KOPT-K1 (cell line): Measurements from ENCODE around the gene CRK.
A peak's percentile ranks its signal among the peaks of the same experiment; 100 is the strongest.

Source experiments
- H3K27ac ChIP-seq: fragments of 200-600 bp; sonication (generic); 2 replicates; pipeline ENCODE4 v1.5.1; 2016; ENCODE audit warnings: antibody characterized with exemption, mild to moderate bottlenecking, low read depth, low read length; ENCODE audit not compliant: poor library complexity, severe bottlenecking
- H3K36me3 ChIP-seq: fragments of 200-600 bp; sonication (generic); 2 replicates; pipeline ENCODE4 v1.5.1; 2017; ENCODE audit warnings: antibody characterized with exemption, mild to moderate bottlenecking, low read length, moderate library complexity; ENCODE audit not compliant: insufficient read depth
- H3K9me3 ChIP-seq: fragments of 200-600 bp; sonication (generic); 2 replicates; pipeline ENCODE4 v1.5.1; 2017; ENCODE audit warnings: antibody characterized with exemption, low read length, mild to moderate bottlenecking; ENCODE audit not compliant: insufficient read depth, poor library complexity, severe bottlenecking

Gene CRK

DNA sequence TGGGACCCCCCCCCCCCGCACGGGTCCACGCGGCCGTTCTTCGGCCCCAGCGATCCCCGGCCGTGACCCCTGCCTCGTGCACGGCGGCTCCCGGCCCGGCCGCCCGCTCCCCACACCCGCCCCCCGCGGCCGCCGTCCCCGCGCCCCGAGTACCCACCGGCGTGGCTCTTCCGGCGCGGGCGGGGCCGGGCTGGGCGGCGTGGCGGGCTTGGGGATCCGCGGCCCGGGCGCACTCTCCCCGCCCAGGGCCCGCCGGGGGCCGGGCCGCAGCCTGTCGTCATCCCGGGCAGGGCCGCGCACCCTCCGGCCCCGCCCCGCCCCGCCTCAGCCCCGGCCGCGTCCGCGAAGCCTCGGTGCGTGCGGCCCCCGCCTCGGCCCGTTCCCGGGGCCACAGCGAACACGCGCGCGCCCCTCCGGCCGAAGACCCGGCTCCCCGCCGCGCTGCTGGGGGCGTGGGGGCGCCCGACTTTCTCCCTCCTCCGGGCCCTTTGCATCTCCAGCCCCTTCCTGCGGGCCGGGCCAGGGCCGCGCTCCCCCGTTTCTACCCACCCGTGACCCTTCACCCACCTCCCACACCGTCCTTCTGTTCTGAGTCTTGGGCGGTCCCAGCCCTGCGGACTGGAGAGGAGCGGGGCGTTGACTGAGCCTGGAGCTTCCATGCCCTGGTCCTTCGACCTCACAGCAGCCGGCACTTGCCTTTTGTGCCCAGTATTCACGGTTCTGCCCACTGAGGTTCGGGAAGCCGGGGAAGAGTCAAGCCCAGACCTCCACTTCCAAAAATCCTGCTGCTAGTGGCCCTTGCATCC is 35.6 kb upstream of the CRK start:
- H3K27ac ChIP-seq = peak overlapping the region; percentile 67

GRCh38 chr17:1490643-1491442 is 34.8 kb upstream of the CRK start:
- Histone ChIP-seq H3K9me3 (no peaks in the 10 kb centered on the region), H3K27ac (peak overlapping the region; percentile 67)

More for the DNA sequence above, 35.6 kb upstream of the CRK start:
- Histone ChIP-seq H3K36me3 (peaks cover 12% of the 10 kb centered on the region), H3K9me3 (no peaks in the 10 kb centered on the region)

GRCh38 chr17:1488826-1489270 is 32.8 kb upstream of the CRK start:
- Histone ChIP-seq H3K36me3 (no peaks in the 10 kb centered on the region), H3K27ac (no peak overlapping the region), H3K9me3 (no peaks in the 10 kb centered on the region)

More at GRCh38 chr17:1490643-1491442, 34.8 kb upstream of the CRK start:
- H3K36me3 ChIP-seq = peaks cover 4% of the 10 kb centered on the region

GRCh38 chr17:1487939-1488825 is 32.1 kb upstream of the CRK start:
- Histone ChIP-seq H3K27ac (peak overlapping the region; percentile 73), H3K36me3 (no peaks in the 10 kb centered on the region), H3K9me3 (no peaks in the 10 kb centered on the region)

GRCh38 chr17:1486802-1487695 is 31.0 kb upstream of the CRK start:
- no peaks in the 10 kb centered on the region for H3K9me3 ChIP-seq
- H3K36me3 ChIP-seq = no peaks in the 10 kb centered on the region
- peak overlapping the region; percentile 73 for H3K27ac ChIP-seq

- Histone ChIP-seq H3K36me3 (no peaks in the 10 kb centered on the region), H3K9me3 (no peaks in the 10 kb centered on the region), H3K27ac (peak overlapping the region; percentile 73)
Observed at GRCh38 chr17:1485423-1486376, 29.7 kb upstream of the CRK start.

GRCh38 chr17:1484676-1485422 is 28.8 kb upstream of the CRK start:
- Histone ChIP-seq H3K27ac (peak overlapping the region; percentile 44), H3K9me3 (no peaks in the 10 kb centered on the region), H3K36me3 (no peaks in the 10 kb centered on the region)

GRCh38 chr17:1484060-1484535 is 28.1 kb upstream of the CRK start:
- Histone ChIP-seq H3K9me3 (no peaks in the 10 kb centered on the region), H3K36me3 (no peaks in the 10 kb centered on the region; the same call in 1 of the 2 replicates), H3K27ac (no peak overlapping the region)

DNA sequence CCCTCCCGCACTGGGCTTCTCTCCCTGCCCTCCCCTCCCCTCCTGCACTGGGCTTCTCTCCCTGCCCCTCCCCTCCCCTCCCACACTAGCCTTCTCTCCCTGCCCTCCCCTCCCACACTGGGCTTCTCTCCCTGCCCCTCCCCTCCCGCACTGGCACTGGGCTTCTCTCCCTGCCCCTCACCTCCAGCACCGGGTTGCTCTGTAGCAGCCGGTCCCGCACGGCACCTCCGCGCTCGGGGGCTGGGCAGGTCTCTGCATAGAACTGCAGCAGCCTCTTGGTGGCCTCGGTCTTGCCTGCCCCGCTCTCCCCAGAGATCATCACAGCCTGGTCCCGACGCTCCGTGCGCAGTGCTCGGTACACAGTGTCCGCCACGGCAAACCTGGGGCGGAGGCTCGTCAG is 26.6 kb upstream of the CRK start:
- Histone ChIP-seq H3K27ac (no peak overlapping the region), H3K36me3 (peaks cover 10% of the 10 kb centered on the region; the same call in 1 of the 2 replicates), H3K9me3 (no peaks in the 10 kb centered on the region)

DNA sequence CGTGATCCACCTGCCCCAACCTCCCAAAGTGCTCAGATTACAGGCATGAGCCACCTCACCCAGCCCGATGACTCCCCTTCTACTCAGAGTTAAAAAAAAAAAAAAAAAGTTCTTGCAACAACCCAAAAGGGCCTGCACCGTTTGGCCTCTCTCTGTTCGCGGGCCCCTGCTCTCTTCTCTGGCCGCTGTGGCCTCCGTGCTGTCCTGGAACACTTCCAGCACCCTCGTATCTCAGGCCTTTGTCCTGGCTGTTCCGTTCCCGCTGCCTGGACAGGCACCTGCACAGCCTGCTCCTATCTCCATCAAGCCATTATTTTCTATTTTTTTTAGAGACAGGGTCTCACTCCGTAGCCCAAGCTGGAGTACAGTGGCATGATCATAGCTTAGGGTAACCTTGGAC is 25.7 kb upstream of the CRK start:
- H3K36me3 ChIP-seq = peaks cover 15% of the 10 kb centered on the region; the same call in 1 of the 2 replicates
- H3K27ac ChIP-seq = no peak overlapping the region

GRCh38 chr17:1480747-1481465 is 24.9 kb upstream of the CRK start:
- no peaks in the 10 kb centered on the region for H3K9me3 ChIP-seq
- peaks cover 15% of the 10 kb centered on the region; the same call in 1 of the 2 replicates for H3K36me3 ChIP-seq
- no peak overlapping the region for H3K27ac ChIP-seq

More for the DNA sequence above, 25.7 kb upstream of the CRK start:
- no peaks in the 10 kb centered on the region for H3K9me3 ChIP-seq

- no peaks in the 10 kb centered on the region for H3K9me3 ChIP-seq
- H3K27ac ChIP-seq = no peak overlapping the region
- peaks cover 15% of the 10 kb centered on the region for H3K36me3 ChIP-seq
Observed at GRCh38 chr17:1478418-1478817, 22.4 kb upstream of the CRK start.
